Measurements from ENCODE around the gene KRTAP10-10.
"Not testable (repeated sequence)": the region's sequence is repeated elsewhere in the genome, so short reads cannot be mapped to it uniquely, and the experiment has no call there.

Gene KRTAP10-10

GRCh38 chr21:44650973-44651675 is 14.0 kb downstream of the KRTAP10-10 start:
- DNase-seq (ENCODE audit: low read depth): no peak

DNA sequence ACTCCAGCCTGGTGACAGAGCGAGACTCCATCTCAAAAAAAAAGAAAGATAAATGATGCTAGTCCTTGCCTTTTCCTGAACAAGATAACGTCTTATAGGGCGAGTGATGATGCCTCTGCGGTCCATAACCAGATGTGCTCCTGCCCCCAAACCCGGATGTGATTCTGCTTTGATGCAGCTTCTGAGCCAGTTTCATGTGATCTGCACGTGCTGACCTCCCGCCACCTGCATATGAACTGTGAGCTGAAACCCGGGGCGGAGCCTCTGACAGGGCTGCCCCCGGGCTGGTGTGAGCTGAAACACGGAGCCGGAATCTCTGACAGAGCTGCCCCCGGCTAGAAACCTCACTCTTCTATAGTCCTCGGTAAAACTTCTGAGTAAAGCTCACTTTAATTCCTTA is 16.0 kb downstream of the KRTAP10-10 start:
- no peak for DNase-seq (ENCODE audit: low read depth)

- no peak for DNase-seq (ENCODE audit: low read depth)
Measured at GRCh38 chr21:44653656-44654575, 16.8 kb downstream of the KRTAP10-10 start.

DNA sequence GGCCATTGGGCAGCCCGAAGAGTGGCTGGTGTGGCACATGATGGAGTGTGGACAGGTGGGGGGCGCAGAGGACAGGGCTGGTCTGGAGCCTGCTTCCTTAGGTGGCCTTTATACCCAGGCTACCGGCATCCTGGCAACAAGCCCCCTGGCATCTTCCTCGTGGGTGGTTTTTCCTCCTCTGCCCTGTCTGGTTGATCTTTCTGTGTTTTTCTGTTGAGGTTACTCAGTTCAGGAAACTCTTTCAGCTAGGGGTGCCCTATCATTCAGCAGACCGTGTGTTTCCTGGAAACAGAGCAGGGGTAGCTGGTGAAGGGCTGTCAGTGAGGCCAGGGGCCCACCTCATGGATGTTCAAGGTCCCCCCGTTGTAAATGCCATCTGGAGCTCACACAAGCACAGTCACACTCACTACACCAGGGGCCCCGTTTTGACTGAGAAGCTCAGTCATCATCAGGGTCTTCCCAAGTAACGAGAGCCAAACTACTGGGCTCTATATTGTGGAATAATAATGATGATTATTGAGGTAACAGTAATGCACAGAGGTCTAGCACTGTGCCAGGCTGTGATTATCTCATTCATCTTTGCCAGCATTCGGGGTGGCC is 17.5 kb downstream of the KRTAP10-10 start, which contains the start of gene KRTAP12-4:
KRTAP12-4 (minus strand) TSS at position 84 of the 600 bp plus-strand sequence; CDS start at position 39, 45 bp downstream.
- DNase-seq (ENCODE audit: low read depth): no peak

GRCh38 chr21:44656868-44657267 is 19.7 kb downstream of the KRTAP10-10 start:
- no peak for DNase-seq (ENCODE audit: low read depth)

DNA sequence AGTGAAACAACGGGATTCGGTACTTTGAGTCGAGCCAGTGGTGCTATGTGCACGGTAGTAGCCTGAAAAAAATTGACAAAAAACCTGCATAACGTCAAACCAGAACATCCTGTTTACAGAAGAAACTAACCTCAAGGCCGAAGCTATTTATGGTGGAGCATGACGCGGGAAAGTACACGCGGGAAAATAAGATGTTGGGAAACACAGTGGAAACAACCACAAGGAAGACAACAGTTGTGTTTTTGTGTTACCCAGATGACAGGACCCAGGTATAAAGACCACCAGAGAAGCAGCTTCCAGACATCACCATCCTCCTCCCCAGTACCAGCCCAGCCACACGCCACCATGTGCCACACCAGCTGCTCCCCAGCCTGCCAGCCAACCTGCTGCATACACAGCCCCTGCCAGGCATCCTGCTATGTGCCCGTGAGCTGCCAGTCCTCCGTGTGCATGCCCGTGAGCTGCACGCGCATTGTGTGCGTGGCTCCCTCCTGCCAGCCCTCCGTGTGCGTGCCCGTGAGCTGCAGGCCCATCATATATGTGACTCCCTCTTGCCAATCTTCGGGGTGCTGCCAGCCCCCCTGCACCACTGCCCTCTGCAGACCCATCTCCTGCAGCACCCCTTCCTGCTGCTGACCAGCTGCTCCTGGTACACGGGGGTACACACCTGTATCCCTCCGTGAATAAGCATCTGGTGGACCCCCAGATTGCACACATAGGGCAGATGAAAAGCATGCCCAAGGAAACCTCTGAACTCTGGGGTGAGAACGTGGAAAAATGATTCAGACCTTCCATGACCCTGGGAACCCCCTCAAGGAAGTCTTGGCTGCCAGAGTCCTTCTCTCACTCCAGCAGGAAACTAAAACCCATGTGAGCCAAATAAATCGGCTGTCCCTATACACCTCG is 20.7 kb downstream of the KRTAP10-10 start, which contains the start of gene KRTAP12-3:
KRTAP12-3 (plus strand) TSS at position 298 of the 906 bp plus-strand sequence; CDS start at position 346, 48 bp downstream.
- DNase-seq (ENCODE audit: low read depth): no peak

DNA sequence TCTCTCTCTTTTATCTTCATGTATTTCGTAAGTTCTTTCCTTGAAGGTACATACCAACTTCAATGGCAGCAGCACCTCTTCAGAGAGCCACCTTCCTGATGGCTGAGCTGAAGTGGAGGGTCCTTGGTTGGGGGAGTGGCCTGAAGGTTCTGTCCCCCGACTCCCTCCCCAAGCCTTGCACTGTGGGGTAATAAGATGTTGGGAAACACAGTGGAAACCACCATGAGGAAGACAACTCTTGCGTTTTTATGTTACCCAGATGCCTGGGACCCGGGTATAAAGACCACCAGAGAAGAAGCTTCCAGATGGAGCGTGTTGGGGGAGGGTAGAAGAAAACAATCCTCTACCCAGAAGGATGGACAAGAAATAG is 21.4 kb downstream of the KRTAP10-10 start:
- no peak for DNase-seq (ENCODE audit: low read depth)

- no peak for DNase-seq (ENCODE audit: low read depth)
Measured at GRCh38 chr21:44658913-44659595, 21.9 kb downstream of the KRTAP10-10 start.

DNA sequence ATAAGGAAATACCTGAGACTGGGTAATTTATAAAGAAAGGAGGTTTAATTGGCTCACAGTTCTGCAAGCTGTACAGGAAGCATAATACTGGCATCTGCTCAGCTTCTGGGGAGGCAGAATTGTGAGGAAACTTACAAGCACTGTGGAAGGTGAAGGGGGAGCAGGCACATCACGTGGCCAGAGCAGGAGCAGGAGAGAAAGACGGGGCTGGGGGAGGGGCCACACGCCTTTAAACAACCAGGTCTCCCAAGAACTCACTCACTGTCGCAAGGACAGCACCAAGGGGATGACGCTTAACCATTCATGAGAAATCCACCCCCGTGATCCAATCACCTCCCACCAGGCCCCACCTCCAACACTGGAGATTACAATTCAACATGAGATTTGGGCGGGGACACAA is 24.4 kb downstream of the KRTAP10-10 start:
- not testable (repeated sequence) for DNase-seq (ENCODE audit: low read depth)

- DNase-seq (ENCODE audit: low read depth): no peak
Measured at GRCh38 chr21:44664691-44665090, 27.5 kb downstream of the KRTAP10-10 start.

DNA sequence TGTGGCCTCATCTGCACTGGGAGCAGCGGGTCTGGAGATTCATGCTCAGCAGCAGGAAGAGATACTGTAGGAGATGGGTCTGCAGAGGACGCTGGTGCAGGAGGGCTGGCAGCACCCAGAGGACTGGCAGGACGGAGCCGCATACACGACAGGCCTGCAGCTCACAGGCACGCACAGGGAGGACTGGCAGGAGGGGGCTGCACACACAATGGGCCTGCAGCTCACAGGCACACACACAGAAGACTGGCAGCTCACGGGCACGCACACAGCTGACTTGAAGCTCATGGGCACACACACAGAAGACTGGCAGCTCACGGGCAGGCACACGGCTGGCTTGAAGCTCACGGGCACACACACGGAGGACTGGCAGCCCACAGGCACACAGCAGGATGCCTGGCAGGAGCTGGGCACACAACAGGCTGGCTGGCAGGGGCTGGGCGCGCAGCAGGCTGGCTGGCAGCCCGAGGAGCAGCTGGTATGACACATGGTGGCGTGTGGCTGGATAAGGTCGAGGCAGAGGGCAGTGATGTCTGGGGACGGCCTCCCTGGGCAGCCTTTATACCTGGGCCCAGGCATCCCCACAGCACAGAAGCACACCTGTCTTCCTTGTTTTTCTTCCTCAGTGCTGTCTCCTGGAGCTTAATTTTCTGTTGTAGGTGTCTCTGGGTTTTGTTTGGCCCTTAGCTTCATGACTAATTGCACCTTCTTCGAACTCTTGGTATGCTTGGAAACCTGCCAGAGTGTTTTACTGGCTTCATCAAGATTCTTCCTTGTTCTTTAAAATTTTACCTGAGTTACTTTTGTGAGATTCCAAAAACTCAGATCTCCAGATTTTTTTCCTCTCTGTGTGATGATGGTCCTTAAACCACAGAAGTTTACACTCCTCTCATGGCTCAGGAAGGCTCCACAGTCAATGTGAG is 29.5 kb downstream of the KRTAP10-10 start, which contains the start of gene KRTAP12-2:
KRTAP12-2 (minus strand) TSS at position 527 of the 920 bp plus-strand sequence; CDS start at position 486, 41 bp downstream.
- no peak for DNase-seq (ENCODE audit: low read depth)

DNA sequence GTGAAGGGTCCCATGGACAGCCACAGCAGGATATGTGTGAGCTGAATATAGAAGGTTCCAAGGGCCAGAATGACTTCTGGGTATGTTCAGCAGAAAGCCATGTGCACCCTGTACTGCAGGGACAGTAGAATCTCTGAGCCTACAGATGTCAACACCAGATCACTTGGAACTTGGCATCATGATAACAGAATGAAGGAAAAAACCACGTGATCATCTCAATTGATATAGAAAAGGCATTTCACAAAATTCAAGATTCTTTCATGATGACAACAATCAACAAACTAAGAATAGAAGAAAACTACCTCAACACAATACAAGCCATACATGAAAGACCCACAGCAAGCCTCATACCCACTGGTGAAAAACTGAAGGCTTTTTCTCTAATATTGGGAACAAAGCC is 30.5 kb downstream of the KRTAP10-10 start:
- no peak for DNase-seq (ENCODE audit: low read depth)

GRCh38 chr21:44670642-44671432 is 33.7 kb downstream of the KRTAP10-10 start:
- no peak for DNase-seq (ENCODE audit: low read depth)

DNA sequence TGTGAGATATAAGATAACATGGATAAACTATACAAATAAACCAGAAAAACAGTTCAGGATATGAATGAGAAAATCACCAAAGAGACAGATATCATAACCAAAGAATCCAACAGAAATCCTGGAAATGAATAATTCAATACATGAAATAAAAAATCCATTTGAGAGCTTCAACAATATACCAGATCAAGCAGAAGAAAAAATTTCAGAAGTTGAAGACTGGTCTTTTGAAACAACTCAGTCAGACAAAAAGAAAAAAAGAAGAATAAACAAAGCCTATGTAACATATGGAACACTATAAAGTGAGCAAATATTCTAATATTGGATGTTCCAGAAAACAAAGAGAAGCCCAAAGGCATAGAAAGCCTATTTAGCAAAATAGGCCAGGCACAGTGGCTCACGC is 34.8 kb downstream of the KRTAP10-10 start:
- DNase-seq (ENCODE audit: low read depth): no peak

GRCh38 chr21:44677881-44678280 is 40.7 kb downstream of the KRTAP10-10 start:
- no peak for DNase-seq (ENCODE audit: low read depth)

DNA sequence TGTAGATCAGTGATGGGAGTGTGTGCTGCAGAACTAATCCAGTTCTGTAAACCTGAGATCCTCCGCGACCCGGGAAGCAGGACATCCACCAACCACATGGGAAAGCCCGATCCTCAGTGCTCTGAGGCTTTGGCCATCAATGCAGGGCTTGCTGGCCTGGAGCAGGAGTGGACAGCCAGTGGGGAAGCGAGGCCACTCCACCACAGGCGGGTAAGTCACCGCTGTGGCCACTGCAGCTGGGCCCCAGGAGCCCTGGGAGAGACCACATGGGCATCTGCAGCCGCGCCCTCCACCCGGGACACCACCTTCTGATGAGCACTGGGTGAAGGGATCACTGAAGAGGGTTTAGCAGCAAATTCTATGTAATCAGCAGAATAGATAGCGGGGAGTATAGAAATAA is 44.0 kb downstream of the KRTAP10-10 start:
- DNase-seq (ENCODE audit: low read depth): no peak

DNA sequence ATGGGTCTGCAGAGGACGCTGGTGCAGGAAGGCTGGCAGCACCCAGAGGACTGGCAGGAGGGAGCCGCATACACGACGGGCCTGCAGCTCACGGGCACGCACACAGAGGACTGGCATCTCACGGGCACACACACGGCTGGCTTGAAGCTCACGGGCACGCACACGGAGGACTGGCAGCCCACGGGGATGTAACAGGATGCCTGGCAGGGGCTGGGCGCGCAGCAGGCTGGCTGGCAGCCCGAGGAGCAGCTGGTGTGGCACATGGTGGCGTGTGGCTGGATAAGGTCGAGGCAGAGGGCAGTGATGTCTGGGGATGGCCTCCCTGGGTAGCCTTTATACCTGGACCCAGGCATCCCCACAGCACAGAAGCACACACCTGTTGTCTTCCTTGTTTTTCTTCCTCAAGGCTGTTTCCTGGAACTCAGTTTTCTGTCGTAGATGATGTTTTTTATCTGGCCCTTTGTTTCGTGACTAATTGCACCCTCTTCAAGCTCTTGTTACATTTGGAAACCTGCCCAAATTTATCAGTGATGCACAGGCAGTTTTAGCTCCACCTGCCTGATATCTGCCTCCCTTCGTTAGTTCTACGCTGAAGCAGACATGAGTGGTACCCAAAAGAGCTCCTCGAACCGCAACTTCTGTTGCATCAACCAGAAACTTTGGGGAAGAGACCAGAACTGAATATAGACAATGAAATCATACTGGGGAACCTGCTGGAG is 44.9 kb downstream of the KRTAP10-10 start, which contains the start of gene KRTAP12-1:
KRTAP12-1 (minus strand) TSS at position 303 of the 719 bp plus-strand sequence; CDS start at position 263, 40 bp downstream.
- DNase-seq (ENCODE audit: low read depth): no peak

GRCh38 chr21:44682580-44683151 is 45.5 kb downstream of the KRTAP10-10 start:
- DNase-seq (ENCODE audit: low read depth): no peak

Data from GM04504 (cell line).